Daoy (cell line): ENCODE measurements around the gene TENT5C. TPM values are rescaled to one million over a fixed set of nuclear protein-coding genes. Genes with fewer than 3 reads are reported as not detected.

Experiments
- DNase-seq: peaks from one replicate; pipeline ENCODE4 v3.0.0-alpha.2; 2015; ENCODE audit warnings: low read depth
- total RNA-seq: library from RNA; depleted of rRNA; stranded (reverse); fragments of >200 nt; shearing (Covaris generic); gene quantifications from 2 replicates; pipeline ENCODE4 v1.2.3, GENCODE V29; 2014; rRNA removed

The TENT5C gene
- total RNA-seq, 1 experiment from 2014 or later = under 0.01 TPM

- DNase-seq = no peak
These were observed 70.8 kb downstream of the TENT5C start for GRCh38 chr1:117676615-117677130.

Other genes starting within 250 kb of the TENT5C start
- 45.9 and 46.5 TPM in 2 replicates for gene MAN1A2, start 238.6 kb upstream of the TENT5C start, total RNA-seq